AG04450 (cell line): Measurements from ENCODE around the gene ZNF236. TPM values are rescaled to one million over a fixed set of nuclear protein-coding genes. Genes with fewer than 3 reads are reported as not detected.

Experiments
- CTCF ChIA-PET: fragments of 300-600, 350-600 bp; formaldehyde crosslinking; extraction: SDS; loops from one replicate; lab custom pipeline; 2022; ENCODE audit warnings: antibody characterized with exemption, inconsistent platforms; lab: Charles Lee
- POLR2A ChIA-PET: fragments of 350-600 bp; formaldehyde crosslinking; extraction: SDS; loops from one replicate; lab custom pipeline; 2021; ENCODE audit warnings: antibody characterized with exemption, inconsistent platforms; lab: Yijun Ruan, JAX
- DNase-seq: peaks from one replicate; pipeline ENCODE4 v3.0.0-alpha.2; 2011; ENCODE audit warnings: low read depth, low spot score
- H3K27ac ChIP-seq: one replicate; pipeline ENCODE4 v1.5.1; 2012; ENCODE audit warnings: low read depth, low read length, control low read depth
- H3K27me3 ChIP-seq: one replicate; pipeline ENCODE4 v1.6.0; 2012; ENCODE audit warnings: low read length; ENCODE audit not compliant: control insufficient read depth, insufficient read depth
- H3K4me3 ChIP-seq: 2 replicates; pipeline ENCODE4 v1.5.1; 2011; ENCODE audit warnings: mild to moderate bottlenecking, low read depth, low read length, control low read depth
- H3K9me3 ChIP-seq: 2 replicates; pipeline ENCODE4 v1.5.1; 2012; ENCODE audit warnings: low read length; ENCODE audit not compliant: control insufficient read depth, insufficient read depth
- polyA plus RNA-seq: library from polyadenylated mRNA; depleted of rRNA; stranded (reverse); fragments of >200 nt; gene quantifications from 2 replicates; pipeline ENCODE4 v1.2.3, GENCODE V29; 2011
- TF ChIP-seq, protein P1 (sequence below): IDR thresholded peaks from 2 replicates; pipeline ENCODE4 v1.5.1; 2011; ENCODE audit warnings: low read depth, low read length, control low read depth, inconsistent platforms

Gene ZNF236
- polyA plus RNA-seq, 1 experiment: 5.3 TPM

DNA sequence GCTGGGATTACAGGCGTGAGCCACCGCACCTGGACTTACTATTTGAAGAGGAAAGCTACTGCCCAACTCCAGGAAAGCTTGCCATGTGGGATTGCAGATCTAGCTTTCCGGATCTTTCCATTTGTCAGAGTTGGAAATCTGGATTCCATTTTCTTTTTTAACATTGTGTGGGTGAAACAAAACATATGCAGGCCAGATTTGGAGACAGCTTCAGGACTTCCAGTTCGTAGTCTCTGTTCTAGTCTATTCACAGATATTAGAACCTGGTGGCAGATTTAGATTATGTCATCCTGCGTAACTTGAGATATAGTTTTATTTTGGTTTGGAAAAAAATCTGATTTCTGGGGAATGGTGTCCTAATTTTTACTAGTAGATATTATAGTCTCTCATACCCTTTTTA, 70.5 kb downstream of the ZNF236 start:
- ChIA-PET CTCF (no interaction called here), POLR2A (no interaction called here)
- peaks cover 13% of the 10 kb centered on the region; the same call in 1 of the 2 replicates for H3K9me3 ChIP-seq
- no peaks in the 10 kb centered on the region for H3K27me3 ChIP-seq
- no peak overlapping the region for H3K4me3 ChIP-seq
- H3K27ac ChIP-seq: no peak overlapping the region
- DNase-seq: no peak
- TF ChIP-seq, protein P1, sequence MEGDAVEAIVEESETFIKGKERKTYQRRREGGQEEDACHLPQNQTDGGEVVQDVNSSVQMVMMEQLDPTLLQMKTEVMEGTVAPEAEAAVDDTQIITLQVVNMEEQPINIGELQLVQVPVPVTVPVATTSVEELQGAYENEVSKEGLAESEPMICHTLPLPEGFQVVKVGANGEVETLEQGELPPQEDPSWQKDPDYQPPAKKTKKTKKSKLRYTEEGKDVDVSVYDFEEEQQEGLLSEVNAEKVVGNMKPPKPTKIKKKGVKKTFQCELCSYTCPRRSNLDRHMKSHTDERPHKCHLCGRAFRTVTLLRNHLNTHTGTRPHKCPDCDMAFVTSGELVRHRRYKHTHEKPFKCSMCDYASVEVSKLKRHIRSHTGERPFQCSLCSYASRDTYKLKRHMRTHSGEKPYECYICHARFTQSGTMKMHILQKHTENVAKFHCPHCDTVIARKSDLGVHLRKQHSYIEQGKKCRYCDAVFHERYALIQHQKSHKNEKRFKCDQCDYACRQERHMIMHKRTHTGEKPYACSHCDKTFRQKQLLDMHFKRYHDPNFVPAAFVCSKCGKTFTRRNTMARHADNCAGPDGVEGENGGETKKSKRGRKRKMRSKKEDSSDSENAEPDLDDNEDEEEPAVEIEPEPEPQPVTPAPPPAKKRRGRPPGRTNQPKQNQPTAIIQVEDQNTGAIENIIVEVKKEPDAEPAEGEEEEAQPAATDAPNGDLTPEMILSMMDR: no peak

DNA sequence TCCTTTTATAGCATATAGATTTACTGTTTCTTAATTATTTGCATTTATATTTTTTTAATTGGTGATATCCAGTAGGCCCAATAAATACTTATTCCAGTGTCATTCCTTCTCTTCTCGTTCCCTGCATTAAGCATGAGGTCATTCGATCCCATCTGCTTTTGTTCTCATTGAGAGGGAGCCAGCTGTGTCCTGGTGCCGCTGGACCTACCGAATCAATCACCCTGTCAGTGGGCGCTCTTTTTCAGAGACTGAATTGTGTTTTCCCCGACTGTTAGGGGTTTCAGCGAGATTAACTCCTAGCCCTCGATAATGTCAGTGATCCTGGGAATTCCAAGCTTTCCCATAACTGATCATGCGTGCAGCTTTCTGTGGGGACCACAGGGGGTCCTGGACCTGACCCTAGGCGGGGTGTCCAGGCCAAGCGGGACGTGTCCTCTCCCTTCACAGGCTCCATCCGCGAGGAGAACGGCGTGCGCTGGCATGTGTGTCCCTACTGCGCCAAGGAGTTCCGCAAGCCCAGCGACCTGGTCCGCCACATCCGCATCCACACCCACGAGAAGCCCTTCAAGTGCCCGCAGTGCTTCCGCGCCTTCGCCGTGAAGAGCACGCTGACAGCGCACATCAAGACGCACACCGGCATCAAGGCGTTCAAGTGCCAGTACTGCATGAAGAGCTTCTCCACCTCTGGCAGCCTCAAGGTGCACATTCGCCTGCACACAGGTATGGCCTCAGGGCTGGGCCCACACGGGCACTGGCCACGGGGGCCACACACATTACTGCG, 72.4 kb downstream of the ZNF236 start:
- TF ChIP-seq, protein P1: no peak
- H3K27ac ChIP-seq: no peak overlapping the region
- ChIA-PET POLR2A (no interaction called here), CTCF (no interaction called here)
- no peak for DNase-seq
- no peaks in the 10 kb centered on the region for H3K27me3 ChIP-seq
- H3K9me3 ChIP-seq: peaks cover 13% of the 10 kb centered on the region; the same call in 1 of the 2 replicates
- H3K4me3 ChIP-seq: no peak overlapping the region

DNA sequence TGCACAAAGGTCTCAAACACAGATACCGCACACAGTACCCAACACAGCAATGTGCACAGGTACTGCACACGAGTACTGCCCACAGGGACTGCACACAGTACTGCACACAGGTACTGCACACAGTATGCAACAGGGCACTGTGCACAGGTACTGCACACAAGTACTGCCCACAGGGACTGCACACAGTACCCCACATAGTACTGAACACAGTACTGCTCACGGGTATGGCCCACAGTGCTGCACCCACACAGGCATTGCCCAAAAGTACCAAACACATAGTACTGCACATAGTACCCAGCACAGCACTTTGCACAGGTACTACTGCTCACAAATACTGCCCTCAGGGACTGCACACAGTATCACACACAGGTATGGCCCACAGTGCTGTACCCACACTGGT, 73.1 kb downstream of the ZNF236 start:
- H3K27me3 ChIP-seq: no peaks in the 10 kb centered on the region
- TF ChIP-seq, protein P1: no peak
- ChIA-PET POLR2A (no interaction called here), CTCF (no interaction called here)
- H3K9me3 ChIP-seq: peaks cover 13% of the 10 kb centered on the region; the same call in 1 of the 2 replicates
- no peak overlapping the region for H3K27ac ChIP-seq
- DNase-seq: no peak
- no peak overlapping the region for H3K4me3 ChIP-seq

DNA sequence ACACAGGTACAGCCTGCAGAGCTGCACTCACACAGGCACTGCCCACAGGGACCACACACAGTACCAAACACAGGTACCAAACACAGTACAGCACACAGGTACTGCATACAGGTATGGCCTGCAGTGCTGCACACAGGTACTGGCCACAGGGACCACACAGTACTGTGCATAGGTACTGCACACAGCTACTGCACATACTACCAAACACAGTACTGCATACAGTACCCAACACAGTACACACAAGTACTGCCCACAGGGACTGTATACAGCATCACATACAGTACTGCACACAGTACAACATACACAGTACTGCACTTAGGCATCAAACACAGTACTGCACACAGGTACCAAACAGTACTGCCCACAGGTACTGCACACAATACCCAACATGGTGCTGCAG, 74.3 kb downstream of the ZNF236 start:
- no peak for DNase-seq
- no peak overlapping the region for H3K4me3 ChIP-seq
- POLR2A ChIA-PET: no interaction called here
- H3K27ac ChIP-seq: no peak overlapping the region
- TF ChIP-seq, protein P1: no peak
- H3K27me3 ChIP-seq: no peaks in the 10 kb centered on the region
- peaks cover 13% of the 10 kb centered on the region; the same call in 1 of the 2 replicates for H3K9me3 ChIP-seq
- CTCF ChIA-PET: no interaction called here

DNA sequence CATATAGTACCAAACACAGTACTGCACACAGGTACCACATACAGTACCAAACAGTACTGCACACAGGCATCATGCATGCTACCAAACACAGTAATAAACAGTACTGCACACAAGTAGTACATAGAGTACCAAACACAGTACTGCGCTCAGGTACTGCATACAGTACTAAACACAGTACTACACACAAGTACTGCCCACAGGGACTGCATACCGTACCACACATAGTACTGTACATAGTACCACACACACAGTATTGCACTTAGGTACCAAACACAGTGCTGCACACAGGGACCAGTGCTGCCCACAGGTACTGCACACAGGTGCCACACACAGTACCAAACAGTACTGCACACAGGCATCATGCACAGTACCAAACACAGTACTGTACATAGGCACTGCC, 74.9 kb downstream of the ZNF236 start:
- Histone ChIP-seq H3K4me3 (no peak overlapping the region), H3K27ac (no peak overlapping the region), H3K27me3 (no peaks in the 10 kb centered on the region), H3K9me3 (peaks cover 13% of the 10 kb centered on the region; the same call in 1 of the 2 replicates)
- POLR2A ChIA-PET: no interaction called here
- CTCF ChIA-PET: no interaction called here
- TF ChIP-seq, protein P1: no peak
- no peak for DNase-seq
